ENCODE measurements around the gene TMEM120B. TPM values are rescaled to one million over a fixed set of nuclear protein-coding genes. Genes with fewer than 3 reads are reported as not detected.

Gene TMEM120B
- total RNA-seq, 2 donors from 2014 or later = 8.5 to 10.2 TPM

- ATAC-seq (no peak), DNase-seq (no peak)
- intact Hi-C loops (cut with DNase I) = no loop called here
Measured at GRCh38 chr12:121816925-121817647, 104.5 kb downstream of the TMEM120B start.

DNA sequence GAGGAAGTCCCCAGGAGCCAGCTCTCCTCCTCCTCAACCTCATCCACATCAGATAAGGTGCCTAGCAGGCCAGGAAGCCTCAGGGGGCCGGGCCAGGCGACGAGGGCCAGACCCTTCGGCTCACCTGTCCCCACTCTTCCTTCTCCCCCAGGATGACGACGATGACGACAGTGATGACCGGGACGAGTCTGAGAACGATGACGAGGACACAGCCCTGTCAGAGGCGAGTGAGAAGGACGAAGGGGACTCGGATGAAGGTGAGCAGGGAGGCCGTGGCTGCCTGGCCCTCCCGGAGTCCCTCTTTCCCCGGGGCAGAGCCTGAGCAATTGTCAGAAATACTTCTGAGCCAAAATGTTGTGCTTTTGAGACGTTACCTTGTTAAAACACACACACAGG is 105.1 kb downstream of the TMEM120B start:
- ATAC-seq (no peak), DNase-seq (no peak)
- intact Hi-C loops (cut with DNase I) = no loop called here

DNA sequence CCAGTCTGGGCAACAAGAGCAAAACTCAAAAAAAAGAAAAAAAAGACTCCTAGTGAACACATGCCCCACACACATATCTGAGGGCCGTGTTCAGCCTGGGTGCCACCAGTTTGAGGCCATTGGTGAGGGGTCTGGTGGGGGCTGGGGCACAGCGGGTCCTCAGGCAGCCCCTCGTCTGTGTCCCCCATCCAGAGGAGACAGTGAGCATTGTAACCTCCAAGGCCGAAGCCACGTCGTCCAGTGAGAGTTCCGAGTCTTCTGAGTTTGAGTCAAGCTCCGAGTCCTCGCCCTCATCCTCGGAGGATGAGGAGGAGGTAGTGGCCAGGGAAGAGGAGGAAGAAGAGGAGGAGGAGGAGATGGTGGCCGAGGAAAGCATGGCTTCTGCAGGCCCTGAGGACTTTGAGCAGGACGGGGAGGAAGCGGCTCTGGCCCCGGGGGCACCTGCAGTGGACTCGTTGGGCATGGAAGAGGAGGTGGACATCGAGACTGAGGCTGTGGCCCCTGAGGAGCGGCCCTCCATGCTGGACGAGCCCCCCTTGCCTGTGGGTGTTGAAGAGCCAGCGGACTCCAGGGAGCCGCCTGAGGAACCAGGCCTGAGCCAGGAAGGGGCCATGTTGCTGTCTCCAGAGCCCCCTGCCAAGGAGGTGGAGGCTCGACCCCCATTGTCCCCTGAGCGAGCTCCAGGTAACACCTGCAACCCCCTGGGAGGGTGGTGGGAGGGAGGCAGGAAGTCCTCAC is 106.8 kb downstream of the TMEM120B start:
- DNase-seq (no peak), ATAC-seq (no peak)
- intact Hi-C loops (cut with DNase I) = no loop called here

DNA sequence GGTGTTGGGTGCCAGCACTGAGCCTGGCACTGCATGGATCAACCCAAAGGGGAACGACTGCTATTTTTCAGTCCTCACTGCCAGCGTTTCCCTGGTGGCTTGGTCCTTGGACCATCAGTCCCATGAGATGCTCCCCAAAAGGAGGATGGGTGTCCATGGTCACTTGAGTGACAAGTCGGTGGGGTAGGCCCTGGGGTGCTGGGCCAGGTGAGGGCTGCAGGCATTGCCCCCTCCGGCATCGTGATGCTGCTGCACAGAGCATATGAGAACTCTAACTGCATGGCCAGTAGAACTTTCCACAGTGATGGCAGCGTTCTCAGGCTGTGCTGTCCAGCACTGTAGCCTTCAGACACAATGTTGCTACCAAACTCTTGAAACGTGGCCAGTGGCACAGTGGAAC is 107.5 kb downstream of the TMEM120B start:
- intact Hi-C loops (cut with DNase I) = loop anchor here in 1 of 2 donors (10.0 kb wide), 1 partner anchor 65 kb away; the partner anchor contains the start of gene PSMD9
- DNase-seq (no peak), ATAC-seq (no peak)

- peak in 1 of 2 donors; percentile 6 for ATAC-seq
- no peak for DNase-seq
- intact Hi-C loops (cut with DNase I) = loop anchor here in 1 of 2 donors (10.0 kb wide), 1 partner anchor 62 kb away; the partner anchor contains the start of gene PSMD9
Measured at GRCh38 chr12:121822393-121823100, 110.0 kb downstream of the TMEM120B start.

- DNase-seq (no peak), ATAC-seq (peak; percentile 6 to 13)
- intact Hi-C loops (cut with DNase I) = loop anchor here in 1 of 2 donors (10.0 kb wide), 1 partner anchor 62 kb away; the partner anchor contains the start of gene PSMD9
Measured at GRCh38 chr12:121823101-121823726, 110.7 kb downstream of the TMEM120B start.

GRCh38 chr12:121823727-121824115 is 111.2 kb downstream of the TMEM120B start:
- intact Hi-C loops (cut with DNase I) = loop anchor here in 1 of 2 donors (10.0 kb wide), 1 partner anchor 61 kb away; the partner anchor contains the start of gene PSMD9
- DNase-seq (no peak), ATAC-seq (no peak)

- no peak for DNase-seq
- intact Hi-C loops (cut with DNase I) = loop anchor here in 1 of 2 donors (10.0 kb wide), 1 partner anchor 60 kb away; the partner anchor contains the start of gene PSMD9
- ATAC-seq = no peak
Measured at GRCh38 chr12:121825041-121825523, 112.5 kb downstream of the TMEM120B start.

- ATAC-seq = no peak
- no peak for DNase-seq
- intact Hi-C loops (cut with DNase I) = loop anchor here in 1 of 2 donors (10.0 kb wide), 1 partner anchor 58 kb away; the partner anchor contains the start of gene PSMD9
Measured at GRCh38 chr12:121826318-121827150, 114.0 kb downstream of the TMEM120B start.

GRCh38 chr12:121827351-121828099 is 115.0 kb downstream of the TMEM120B start:
- intact Hi-C loops (cut with DNase I) = loop anchor here in 1 of 2 donors (10.0 kb wide), 1 partner anchor 57 kb away; the partner anchor contains the start of gene PSMD9
- DNase-seq = no peak
- ATAC-seq = no peak

GRCh38 chr12:121828306-121828705 is 115.8 kb downstream of the TMEM120B start:
- no peak for DNase-seq
- intact Hi-C loops (cut with DNase I) = loop anchor here in 1 of 2 donors (10.0 kb wide), 1 partner anchor 56 kb away; the partner anchor contains the start of gene PSMD9
- ATAC-seq = no peak

DNA sequence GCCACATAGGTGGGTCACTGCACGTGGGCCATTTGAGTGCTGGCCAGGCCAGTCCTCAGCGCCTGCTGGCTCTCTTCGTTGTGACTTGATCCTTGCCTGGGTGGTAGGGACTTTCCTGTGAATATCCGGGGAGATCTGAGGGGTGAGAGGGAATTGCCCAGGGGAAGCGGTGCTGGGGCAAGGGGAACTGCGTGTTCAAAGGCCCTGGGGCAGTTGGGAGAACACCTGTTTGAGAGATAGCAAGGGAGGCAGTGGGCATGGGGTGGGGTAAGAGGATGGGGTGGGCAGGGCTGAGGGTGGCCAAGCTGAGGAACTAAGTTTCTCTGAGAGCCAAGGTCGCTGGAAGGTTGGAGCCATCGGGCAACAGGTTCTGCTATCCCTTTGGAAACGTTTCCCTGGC is 116.3 kb downstream of the TMEM120B start:
- intact Hi-C loops (cut with DNase I) = loop anchor here in 1 of 2 donors (10.0 kb wide), 1 partner anchor 56 kb away; the partner anchor contains the start of gene PSMD9
- no peak for ATAC-seq

GRCh38 chr12:121829250-121829918 is 116.8 kb downstream of the TMEM120B start:
- intact Hi-C loops (cut with DNase I) = loop anchor here in 1 of 2 donors (10.0 kb wide), 1 partner anchor 55 kb away; the partner anchor contains the start of gene PSMD9
- DNase-seq (no peak), ATAC-seq (no peak)

More for the DNA sequence above, 116.3 kb downstream of the TMEM120B start:
- DNase-seq = no peak

GRCh38 chr12:121830134-121830533 is 117.6 kb downstream of the TMEM120B start:
- intact Hi-C loops (cut with DNase I) = no loop called here
- no peak for DNase-seq
- no peak for ATAC-seq

DNA sequence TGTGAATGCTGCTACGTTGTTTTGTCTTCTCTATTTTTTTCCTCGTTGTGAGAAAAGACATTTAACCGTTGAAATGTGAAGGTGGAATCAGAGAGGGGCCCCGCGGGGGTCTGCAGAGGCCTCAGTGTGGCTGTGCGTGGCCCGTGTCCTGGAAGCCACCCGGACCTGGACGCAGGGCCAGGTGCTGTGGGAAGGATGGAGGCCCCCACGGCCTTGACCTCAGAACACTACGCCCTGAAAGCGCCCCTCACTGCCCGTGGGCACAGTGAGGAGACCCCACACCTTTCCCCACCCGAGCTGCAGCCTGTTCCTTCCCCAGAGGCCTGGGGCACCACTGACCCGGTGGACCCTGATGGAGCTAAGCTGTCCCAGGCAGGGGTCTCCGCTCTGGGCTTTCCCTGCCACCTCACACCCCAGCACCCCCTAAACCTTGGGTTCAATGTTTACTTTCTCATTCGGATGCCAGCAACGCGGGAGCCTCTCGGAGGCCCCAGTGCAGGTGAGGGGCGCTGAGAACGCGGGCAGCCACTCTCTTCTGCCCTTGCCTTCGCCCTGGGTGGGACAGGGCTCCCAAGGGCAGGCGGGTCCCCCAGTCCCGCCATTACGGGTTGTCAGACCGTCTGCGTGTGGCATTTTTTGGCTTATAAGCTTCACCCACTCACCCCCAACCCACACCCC is 118.2 kb downstream of the TMEM120B start:
- intact Hi-C loops (cut with DNase I) = no loop called here
- no peak for ATAC-seq
- no peak for DNase-seq

All from left cardiac atrium (tissue), 4 donors.